GM21619 (cell line): ENCODE results near the gene TGFBR3L.
"Not testable (repeated sequence)": the region's sequence is repeated elsewhere in the genome, so short reads cannot be mapped to it uniquely, and the experiment has no call there.

Source experiments
- ATAC-seq: cut with Tn5 transposase; IDR thresholded peaks from one replicate; pipeline ENCODE4 v1.9.1; 2021; ENCODE audit not compliant: unreplicated experiment

TGFBR3L gene

GRCh38 chr19:7879111-7879807 lies 35.4 kb upstream of the TGFBR3L start:
- no peak for ATAC-seq

DNA sequence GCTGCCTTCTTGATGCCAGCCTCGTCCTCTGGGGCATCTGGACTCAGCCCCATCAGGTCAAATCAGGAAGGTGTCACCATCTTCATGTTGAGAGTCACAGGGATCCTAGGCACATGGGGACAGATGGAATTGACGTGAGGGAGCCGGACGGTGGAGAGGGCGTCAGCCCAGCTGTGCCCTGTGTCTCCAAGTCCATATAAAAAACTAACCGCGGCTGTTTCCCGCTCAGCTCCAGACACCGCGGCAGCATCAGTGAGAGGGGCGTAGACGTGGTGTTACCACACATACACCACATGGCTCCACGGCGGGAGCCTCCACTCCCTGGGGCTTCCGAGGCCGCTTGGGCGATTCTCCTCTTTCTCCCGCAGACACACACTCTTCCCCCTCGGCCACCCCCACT lies 34.8 kb upstream of the TGFBR3L start:
- no peak for ATAC-seq

DNA sequence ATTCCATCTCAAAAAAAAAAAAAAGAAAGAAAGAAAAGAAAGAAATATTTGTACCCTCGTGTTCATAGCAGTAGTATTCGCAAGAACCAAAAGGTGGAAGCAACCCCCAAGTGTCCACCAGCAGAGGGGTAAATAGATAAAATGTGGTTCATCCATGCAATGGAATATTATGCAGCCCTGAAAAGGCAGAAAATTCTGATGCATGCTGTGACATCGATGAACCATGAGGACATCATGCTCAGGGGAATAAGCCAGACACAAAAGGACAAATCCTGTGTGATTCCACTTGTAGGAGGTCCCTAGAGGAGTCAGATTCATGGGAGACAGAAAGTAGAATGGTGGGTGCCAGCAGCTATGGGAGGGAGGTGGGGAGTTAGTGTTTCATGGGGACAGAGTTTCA lies 32.7 kb upstream of the TGFBR3L start:
- ATAC-seq: no peak

GRCh38 chr19:7883105-7883504 lies 31.5 kb upstream of the TGFBR3L start:
- no peak for ATAC-seq

- ATAC-seq: no peak
Measured at GRCh38 chr19:7883796-7884570, 30.6 kb upstream of the TGFBR3L start.

- no peak for ATAC-seq
Measured at GRCh38 chr19:7885818-7886217, 28.8 kb upstream of the TGFBR3L start.

GRCh38 chr19:7887408-7888144 lies 27.1 kb upstream of the TGFBR3L start:
- no peak for ATAC-seq

DNA sequence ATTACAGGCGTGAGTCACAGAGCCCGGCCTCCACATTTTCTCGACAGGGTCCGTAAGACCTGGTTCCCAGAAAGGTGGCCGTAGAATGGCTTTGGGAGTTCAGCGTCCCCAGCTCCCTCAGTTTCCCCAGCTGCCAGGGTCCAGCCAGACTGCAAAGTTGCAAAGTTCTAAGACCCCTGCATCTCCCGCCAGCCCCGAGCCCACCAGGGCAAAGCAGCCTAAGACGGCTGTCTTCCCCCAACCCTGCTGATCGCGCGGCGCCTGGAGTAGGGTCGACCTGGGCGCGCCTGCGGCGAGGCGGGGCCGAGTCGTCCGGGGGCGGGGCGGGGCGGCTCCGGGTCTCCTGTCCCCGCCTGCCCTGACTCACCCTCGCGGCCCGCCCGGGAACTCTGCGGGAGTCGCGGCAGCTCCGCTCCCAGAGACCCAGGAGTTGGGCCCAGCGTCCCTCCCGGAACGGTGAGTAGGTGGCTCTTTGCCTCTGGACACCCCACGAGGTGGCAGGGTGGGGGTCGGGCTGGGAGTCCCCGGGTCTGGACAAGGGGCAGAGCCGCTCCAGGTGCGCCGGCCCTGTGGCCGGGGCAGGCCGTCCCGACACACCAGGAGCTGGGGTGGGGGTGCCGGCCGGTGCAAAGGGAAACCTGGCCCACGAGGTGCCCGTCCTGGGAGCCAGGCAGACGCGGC lies 26.3 kb upstream of the TGFBR3L start, which contains the start of gene LRRC8E:
TSS of gene LRRC8E (plus strand) at position 366 of the 681 bp plus-strand sequence. CDS start 7,094 bp downstream, outside the sequence.
- ATAC-seq: no peak

GRCh38 chr19:7888826-7889217 lies 25.8 kb upstream of the TGFBR3L start:
- no peak for ATAC-seq

DNA sequence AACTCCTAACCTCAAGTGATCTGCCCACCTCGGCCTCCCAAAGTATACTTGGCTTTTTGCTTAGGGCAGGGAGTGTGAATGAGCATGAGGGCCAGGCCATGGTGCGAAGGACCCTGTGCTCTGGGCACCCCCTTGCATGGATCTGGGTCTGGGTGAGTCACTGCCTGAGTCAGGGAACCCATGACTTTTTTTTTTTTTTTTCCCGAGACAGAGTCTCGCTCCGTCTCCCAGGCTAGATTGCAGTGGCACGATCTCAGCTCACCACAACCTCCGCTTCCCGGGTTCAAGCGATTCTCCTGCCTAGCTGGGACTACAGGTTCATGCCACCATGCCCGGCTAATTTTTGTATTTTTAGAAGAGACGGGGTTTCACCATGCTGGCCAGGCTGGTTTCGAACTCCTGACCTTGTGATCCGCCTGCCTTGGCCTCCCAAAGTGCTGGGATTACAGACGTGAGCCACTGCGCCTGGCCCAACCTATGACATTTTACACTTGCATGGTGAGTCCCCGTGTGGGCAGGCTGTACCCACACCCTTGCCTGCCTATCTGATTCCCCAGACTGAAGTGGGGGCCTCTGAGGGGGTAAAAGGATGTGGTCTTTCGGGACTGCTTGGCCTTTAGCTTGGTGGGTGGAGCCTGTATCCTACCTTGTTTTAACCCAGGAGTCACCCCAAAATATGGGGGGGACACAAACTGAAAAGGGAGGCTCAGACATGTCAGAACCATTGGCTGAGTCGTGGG lies 21.1 kb upstream of the TGFBR3L start:
- not testable (repeated sequence) for ATAC-seq

DNA sequence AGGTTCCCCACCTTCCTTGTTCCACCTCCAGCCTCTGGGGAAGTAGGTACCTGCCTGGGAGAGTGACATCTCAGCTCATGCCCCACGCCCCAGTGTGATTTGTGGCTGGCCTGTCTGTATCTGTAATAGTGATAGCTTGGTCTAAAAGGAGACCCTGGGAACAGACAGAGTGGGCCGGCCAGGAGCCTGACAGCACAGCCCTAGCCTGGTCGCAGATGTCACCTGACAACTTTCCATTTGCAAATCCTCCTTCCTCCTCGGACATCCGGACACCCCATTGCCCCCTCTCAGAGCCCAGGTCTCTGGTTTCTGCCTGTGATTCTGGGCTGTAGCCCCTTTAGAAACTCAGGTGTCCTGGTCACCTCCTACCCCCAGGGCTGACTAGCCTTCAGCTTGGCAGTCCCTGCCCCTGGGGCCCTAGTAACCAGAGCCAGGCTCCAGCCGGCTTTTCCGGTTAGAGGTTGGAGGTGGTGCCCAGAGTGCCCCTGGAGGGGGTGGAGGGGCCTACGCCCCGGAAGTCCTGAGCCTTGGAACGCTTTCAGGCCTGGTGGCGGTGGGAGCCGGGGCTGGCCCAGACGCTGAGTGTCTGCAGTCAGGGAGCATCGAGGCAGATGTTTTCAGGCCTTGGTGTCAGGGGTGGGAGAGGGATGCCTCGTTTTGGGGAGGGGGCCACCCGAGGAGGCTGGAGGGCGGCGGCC lies 19.9 kb upstream of the TGFBR3L start:
- no peak for ATAC-seq

GRCh38 chr19:7895565-7895964 lies 19.1 kb upstream of the TGFBR3L start:
- ATAC-seq: no peak

- no peak for ATAC-seq
Measured at GRCh38 chr19:7897292-7897691, 17.3 kb upstream of the TGFBR3L start.

GRCh38 chr19:7898967-7899366 lies 15.7 kb upstream of the TGFBR3L start:
- no peak for ATAC-seq

GRCh38 chr19:7899751-7900378 lies 14.8 kb upstream of the TGFBR3L start:
- no peak for ATAC-seq

- ATAC-seq: no peak
Measured at GRCh38 chr19:7900401-7900870, 14.2 kb upstream of the TGFBR3L start.

DNA sequence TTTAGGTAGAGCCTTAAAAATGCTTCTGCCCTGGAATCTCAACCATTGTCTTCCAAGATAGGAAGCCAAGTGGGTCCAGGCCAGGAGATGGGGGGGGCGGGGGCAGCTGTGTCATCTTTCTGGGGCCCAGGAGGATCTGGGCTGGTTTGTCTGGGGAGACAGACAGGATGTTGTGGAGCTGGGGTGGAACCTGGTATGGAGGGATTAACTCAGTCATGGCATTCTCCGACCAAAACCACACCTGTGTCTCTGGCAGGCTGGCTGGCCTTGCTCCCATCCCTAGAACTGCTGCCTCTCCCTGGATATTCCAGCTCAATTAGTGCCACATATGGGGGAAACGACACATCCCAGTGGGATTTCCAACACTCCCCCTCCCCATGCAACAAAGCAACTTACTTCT lies 13.7 kb upstream of the TGFBR3L start:
- ATAC-seq: no peak

GRCh38 chr19:7901337-7901736 lies 13.3 kb upstream of the TGFBR3L start:
- ATAC-seq: no peak

- no peak for ATAC-seq
Measured at GRCh38 chr19:7902796-7903243, 11.8 kb upstream of the TGFBR3L start.
